AG09309 (cell line): ENCODE data around the gene SGCA.
A peak's percentile ranks its signal among the peaks of the same experiment; 100 is the strongest.

Experiments
- DNase-seq: peaks from one replicate; pipeline ENCODE4 v3.0.0-alpha.2; 2010; ENCODE audit warnings: low read depth
- H3K4me3 ChIP-seq: 2 replicates; pipeline ENCODE4 v1.5.1; 2011; ENCODE audit warnings: mild to moderate bottlenecking, low read depth, low read length, moderate library complexity; ENCODE audit not compliant: control insufficient read depth
- TF ChIP-seq, protein P1 (sequence below): IDR thresholded peaks from 2 replicates; pipeline ENCODE4 v1.5.1; 2011; ENCODE audit warnings: mild to moderate bottlenecking, low read depth, low read length, inconsistent platforms; ENCODE audit not compliant: insufficient read depth, control insufficient read depth; ENCODE audit errors: missing control alignments

Gene SGCA

DNA sequence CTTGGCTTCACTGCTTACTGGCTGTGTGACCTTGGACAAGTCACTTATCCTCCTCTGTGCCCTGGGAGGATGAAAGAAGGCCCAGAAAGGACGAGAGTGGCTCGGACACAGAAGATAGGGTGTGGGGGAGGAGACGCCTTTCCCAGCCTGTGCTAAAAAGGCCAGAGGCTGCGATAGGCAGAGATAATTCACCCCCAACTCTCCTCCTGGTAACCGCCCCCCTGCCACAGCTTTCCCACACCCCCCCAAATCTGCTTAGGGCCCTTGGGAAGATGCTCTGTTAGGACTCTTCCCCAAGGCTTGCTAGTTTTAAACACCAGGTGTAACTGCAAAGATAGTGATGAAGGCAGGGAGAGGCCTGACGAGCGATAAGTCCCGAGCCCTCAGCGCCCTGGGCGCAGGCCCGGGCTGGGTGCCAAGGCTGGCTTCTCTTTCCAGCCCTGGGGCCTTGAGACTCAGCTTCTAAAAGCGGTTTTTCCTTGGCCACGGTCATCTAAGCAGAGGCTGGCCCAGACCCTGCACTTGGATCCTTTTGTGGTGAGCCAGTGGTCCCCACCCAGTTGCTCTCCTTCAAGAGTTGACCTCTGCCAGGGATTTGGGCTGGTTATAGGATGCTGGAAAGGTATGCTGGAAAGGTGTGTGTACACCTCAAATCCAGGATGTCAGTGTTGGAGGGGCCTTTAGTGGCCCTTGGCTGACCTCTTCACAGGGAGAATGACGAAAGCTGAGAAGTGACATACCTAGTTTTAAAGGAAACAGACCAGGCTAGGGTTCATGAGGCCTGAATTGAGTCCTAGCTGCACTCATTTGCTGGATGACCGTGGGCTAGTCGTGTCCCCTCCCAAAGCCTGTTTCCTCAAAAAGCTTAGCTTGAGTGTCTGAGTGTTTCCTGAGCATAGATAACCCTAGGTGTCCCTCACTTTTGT is 11.9 kb upstream of the SGCA start:
- TF ChIP-seq, protein P1, sequence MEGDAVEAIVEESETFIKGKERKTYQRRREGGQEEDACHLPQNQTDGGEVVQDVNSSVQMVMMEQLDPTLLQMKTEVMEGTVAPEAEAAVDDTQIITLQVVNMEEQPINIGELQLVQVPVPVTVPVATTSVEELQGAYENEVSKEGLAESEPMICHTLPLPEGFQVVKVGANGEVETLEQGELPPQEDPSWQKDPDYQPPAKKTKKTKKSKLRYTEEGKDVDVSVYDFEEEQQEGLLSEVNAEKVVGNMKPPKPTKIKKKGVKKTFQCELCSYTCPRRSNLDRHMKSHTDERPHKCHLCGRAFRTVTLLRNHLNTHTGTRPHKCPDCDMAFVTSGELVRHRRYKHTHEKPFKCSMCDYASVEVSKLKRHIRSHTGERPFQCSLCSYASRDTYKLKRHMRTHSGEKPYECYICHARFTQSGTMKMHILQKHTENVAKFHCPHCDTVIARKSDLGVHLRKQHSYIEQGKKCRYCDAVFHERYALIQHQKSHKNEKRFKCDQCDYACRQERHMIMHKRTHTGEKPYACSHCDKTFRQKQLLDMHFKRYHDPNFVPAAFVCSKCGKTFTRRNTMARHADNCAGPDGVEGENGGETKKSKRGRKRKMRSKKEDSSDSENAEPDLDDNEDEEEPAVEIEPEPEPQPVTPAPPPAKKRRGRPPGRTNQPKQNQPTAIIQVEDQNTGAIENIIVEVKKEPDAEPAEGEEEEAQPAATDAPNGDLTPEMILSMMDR: no peak
- H3K4me3 ChIP-seq: no peak overlapping the region
- no peak for DNase-seq

DNA sequence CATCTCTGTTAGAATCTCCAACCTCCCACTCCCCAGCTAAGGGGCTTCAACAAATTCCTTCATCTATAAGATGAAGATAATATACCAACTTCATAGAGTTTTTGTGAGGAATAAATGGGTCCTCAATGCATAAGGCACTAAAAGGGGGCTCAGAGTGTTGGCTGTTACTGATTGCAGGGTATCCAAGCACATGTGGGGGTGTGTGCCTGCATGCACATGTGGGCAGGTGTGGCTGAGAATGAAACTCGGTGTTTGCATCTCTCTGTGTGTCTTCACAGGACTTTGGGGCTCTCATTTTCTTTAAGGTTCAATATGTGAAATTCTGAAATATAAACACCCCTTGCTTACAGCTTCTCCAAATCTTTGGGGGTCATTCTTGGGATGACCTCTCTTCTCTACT is 11.2 kb upstream of the SGCA start:
- H3K4me3 ChIP-seq: no peak overlapping the region
- no peak for DNase-seq
- TF ChIP-seq, protein P1: no peak

DNA sequence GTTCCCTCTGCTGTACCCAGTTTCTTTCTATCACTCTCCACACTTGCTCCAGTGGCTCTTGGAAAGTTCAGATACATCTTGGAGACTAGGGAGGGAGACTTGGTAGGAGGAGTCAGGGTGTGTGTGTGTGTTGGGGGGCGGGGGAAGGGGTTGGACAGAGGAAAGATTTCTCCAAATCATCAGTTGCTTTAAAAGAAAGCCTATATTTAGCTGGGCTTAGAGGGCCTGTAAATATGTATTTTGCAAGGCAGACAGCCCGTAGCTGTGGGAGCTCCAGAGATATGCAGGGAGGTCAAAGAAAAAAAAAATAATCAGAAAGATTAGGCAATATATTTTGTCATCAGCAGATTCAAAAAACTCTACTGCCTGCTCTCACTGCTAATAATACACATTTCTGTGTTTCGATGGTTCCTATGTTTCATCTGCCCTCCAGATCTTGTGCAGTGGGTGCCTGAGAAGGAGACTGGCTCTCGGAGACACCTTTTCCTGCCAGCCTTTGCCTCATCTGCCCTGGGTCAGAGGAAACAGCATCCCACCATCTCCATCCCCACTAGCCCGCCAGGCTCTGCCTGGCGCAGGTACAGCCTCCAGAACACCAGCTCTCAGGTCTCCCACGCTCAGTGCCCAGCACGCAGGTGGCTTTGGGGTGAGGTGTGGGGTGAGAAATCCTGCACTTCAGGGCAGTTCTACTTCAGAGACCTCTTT is 10.5 kb upstream of the SGCA start:
- no peak overlapping the region for H3K4me3 ChIP-seq
- DNase-seq: no peak
- TF ChIP-seq, protein P1: no peak

DNA sequence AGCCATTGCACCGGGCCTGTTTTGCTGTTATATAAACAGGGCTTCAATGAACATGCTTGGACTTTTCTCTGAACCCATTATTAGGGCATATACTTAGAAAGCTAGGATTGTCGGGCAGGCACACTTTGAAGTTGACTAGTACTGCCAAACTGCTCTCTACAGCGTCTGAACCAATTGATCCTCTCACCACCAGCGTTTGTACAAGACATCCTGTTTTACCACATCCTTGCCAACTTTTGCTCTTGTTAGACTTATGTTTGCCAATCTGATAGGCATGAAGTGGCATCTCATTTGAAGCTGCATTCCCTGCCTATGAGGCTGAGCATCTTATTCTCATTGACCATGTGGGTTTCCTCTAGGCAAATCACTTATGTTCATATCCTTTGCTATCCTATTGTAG is 7.9 kb upstream of the SGCA start:
- TF ChIP-seq, protein P1: no peak
- DNase-seq: no peak
- H3K4me3 ChIP-seq: no peak overlapping the region

DNA sequence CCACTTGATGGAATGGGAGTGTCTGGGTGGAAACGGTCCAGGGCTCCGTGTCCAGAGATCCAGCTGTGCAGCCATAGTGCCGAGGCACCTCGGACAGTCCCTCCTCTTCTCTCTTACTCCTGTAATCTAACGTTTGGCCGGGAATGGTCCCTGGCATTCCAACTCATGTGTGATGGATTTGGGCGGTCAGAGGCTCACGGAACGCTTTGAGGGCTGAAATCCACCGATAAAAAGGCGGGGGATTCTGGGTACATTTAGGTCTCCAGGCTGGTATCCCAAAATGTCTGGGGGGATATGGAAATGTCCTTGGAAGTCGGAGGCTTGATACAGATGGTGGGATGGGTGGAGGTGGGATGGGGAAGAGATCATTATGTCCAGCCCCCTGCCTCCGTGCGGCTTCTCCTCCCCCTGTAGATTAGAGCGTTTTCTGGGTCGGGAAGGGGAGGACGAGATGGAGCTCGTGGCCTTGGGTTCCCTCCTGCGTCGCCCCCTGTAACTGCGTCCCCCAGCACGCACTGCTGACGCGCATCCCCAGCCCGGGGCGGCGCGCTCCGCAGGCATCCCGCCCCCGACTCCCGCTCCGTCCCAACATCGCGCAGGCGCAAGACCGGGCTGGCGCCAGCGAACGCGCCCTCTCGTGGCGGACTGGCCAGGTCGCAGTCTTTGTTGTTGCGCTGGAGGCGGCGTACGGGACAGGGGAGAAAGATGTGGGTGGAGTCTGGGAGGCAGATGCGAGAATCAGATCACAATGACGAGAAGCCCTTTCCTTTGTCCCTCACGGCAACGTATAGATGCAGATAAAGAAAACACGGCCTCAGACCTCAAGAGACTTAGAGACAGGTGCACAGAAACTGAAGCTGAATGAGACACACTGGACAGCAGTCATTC is 4.5 kb upstream of the SGCA start:
- TF ChIP-seq, protein P1: peak; percentile 90
- DNase-seq: no peak
- peak overlapping the region; percentile 87 for H3K4me3 ChIP-seq

DNA sequence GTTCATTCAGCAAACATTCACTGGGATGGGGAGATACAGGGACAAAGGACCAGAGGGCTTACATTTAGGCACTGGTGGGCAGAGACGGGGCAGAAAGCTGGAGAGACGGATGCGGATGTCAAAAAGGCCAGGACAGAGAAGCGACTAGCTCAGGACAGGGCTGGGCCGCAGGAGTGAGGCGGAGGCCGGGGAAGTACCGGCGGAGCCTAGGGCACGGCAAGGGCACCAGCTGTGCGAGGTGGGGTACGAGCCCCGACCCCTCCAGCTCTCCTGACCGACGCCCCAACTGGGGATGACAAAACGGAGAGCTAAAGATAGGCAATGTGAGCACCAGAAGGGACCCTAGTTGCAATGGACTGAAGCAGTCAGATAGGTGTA is 3.9 kb upstream of the SGCA start:
- no peak overlapping the region for H3K4me3 ChIP-seq
- DNase-seq: no peak
- TF ChIP-seq, protein P1: no peak
